ENCODE measurements around the gene ELOVL1.
"Not testable (repeated sequence)": the region's sequence is repeated elsewhere in the genome, so short reads cannot be mapped to it uniquely, and the experiment has no call there.

Gene ELOVL1

DNA sequence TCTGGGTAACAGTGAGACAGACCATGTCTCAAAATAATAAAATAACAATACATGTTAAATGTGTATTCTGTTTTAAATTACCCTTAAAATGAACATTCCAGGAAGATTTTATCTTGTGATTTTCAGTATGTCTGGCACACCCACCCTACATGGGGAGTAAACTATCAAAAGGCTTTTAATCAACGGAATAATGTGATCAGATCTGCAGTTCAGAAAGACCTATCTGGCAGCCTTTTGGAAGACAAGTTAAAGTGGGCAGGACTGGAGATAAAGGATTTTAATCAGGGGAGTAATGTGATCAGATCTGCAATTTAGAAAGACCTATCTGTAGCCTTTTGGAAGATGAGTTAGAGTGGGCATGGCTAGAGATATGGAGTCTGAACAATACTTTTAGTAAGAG is 11.7 kb upstream of the ELOVL1 start:
- DNase-seq, result no peak

DNA sequence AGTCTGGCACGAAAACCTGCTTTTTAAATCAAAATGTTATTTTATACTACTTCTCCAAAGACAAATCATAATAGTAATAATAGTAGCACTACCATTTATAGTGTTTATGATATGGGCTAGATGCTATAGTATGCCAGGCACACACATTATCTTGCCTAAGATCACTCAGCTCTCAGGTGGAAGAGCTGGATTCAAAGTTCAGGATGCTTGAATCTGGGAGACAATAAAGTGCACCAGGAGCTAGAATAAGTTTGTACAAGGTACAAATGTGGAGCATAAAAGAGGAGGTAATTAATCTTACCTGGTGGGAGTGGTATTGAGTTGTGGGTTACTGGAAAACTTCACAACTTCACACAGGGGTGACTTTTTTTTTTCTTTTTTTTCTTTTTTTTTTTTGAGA is 10.0 kb upstream of the ELOVL1 start:
- DNase-seq, result no peak

DNA sequence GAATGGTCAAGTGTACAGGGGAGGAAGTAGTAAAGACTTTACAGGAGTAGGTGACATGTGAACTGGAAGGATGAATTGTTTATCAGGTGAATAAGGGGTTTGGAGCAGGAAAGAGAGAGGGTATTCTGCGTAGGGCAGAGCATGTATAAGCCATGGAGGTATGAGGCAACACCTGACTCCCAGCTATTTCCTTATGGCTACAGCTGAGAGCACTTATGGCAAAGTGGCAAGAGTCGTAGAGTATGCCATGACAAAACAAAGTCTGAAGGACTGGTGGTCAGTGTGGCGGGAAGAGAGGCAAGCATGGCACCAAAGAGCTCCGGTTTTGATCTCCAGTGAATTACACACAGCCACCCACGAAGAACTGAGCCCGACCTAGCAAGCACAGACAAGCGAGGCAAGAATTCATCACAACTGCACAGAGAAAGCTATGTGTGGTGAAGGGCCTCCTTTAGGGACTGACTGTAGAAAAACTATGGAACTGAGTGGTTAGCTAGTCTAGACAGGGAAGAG is 9.0 kb upstream of the ELOVL1 start:
- DNase-seq, result no peak

DNA sequence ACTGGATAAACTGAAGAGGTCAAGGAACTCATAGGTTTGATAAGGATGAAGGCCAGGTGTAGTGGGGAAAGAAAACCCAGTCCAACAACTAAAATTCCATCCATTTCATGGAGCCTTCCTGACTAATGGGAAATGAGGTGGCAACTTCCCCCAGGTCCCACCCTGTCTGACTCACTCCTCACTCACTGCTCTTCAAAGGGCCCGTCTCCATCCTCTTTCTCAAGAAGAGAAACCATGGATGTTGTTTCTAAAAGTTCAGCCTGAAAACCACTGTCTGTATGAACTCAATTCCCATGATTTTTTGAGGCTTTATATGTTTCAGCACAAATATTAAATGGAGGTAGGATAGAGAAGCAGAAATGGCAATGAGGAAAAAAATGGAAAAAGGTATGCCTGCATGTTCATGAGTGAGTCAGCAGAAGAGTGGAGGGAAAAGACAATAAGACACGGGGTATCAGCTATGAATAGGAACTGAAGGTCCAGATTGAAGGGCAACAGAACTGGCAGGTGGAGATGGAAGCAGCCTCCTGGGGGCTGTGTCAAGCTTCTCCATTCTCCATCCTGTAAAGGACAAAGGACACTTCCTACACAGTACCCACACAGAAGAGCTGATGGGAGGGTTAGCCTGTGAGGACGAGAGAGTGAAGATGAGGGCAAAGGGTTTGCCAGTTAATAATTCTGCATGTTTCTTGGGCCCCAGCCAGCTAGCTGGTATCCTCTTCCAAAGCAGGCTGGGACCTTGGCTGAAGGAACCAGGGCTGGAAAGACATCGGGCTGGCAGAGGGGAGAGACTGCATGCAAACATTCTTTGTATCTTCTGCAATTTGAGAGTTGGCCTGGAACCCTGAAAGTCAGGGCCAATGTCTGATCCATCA is 5.5 kb upstream of the ELOVL1 start:
- DNase-seq, result no peak

DNA sequence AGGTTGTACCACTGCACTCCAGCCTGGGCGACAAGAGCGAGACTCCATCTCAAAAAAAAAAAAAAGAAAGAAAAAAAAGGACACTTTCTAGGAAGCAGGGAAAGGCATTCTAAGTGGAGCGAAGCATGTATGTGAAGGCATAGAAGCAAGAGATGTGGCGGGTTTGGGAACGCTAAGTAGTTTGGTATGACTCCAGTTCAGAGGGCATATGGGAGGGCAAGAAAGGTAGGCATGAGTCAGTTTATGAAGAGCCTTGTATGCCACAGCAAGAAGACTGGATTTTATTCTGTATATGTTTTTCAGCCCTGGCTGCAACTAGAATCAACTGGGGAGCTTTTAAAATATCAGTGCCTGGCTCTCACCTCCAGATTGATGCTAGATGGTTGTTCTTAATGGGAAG is 4.4 kb upstream of the ELOVL1 start:
- DNase-seq, result no peak

DNA sequence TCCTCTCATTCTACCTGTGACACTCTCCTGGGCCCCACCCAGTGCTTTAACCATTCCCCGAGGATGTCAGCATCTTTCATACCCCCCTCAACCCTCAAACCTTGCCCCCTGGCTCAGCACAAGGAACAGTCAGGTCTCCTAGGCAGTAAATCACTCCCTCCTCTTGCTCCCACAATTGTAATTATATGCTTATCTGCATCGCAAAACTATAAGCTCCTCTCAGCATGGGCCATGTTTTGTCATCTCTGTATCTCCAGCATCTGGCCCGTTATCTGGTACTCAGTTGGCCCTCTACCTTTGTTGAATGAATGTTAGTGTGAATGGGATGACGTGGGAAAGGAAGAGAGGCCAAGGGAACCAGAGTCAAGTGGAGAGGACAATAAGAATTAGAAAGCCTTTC is 2.8 kb upstream of the ELOVL1 start:
- peak; percentile 3 for DNase-seq

DNA sequence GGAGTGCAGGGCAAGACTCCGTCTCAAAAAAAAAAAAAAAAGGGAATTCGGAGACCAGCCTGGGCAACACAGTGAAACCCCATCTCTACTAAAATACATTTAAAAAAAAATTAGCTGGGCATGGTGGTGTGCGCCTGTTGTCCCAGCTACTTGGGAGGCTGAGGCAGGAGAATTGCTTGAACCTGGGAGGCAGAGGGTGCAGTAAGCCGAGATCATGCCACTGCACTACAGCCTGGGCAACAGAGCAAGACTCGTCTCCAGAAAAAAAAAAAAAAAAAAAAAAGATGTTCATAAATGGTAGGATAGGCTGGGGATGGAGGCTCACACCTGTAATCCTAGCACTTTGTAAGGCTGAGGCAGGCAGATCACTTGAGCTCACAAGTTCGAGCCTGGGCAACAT is 2.0 kb upstream of the ELOVL1 start:
- DNase-seq, result not testable (repeated sequence)

DNA sequence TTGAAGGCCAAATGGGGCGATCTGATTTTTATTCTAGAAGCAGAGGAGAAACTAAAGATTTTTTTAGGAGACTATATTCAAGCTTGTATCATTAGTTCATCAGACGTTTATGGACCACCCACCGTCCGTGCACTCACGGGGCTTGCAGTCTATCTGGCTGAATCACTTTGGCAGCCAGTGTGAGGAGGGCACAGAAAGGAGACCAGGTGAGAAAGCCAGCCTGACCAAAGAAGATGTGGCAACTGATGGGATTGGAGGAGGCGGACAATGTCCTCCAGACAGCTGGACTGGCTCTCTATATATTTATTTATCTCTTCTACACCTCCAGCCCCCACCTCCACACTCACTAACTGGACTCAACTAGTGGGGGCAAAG is 822 bp upstream of the ELOVL1 start:
- DNase-seq, result no peak

DNA sequence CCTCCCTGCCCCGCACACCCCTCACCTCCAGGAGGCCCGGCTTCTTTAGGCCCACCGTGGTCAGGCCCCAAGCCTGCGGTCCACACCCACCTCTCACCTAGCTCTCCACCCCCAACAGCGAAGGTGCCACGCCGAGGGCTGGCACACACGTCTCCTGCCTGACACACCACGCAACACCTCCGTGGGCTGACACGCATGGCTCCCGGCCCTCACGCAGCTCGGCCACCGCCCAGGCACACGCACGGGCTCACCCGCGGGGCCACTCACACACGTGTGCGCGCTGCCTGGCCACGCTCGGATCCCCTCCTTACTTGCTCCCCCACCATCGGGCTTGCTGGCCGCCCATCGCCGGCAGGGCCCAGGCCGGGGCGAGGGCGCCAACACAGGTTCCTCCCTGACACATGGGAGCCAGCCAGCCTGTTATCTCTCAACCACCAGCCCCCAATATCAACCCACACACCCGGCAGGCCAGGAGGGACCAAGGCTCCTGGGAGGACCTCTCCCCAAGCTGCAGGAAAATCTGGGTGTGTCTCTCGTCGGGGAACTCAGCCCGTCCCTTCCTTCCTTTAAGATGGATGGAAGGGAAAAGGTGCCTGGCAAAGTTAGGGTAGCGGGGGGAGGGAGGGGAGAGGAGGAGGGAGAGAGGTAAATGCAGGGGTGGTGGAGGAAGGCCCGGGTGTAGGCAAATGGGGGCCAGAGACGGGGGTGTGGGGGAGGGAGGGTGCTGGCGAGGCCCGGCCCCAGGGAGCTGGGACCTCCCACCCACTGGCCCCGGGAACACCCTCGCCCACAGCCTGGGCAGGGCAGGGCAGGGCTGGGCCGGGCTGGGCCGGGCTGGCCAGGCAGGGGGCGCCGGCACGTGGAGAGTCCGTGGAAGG is 546 bp downstream of the ELOVL1 start:
- peak; percentile 55 for DNase-seq

DNA sequence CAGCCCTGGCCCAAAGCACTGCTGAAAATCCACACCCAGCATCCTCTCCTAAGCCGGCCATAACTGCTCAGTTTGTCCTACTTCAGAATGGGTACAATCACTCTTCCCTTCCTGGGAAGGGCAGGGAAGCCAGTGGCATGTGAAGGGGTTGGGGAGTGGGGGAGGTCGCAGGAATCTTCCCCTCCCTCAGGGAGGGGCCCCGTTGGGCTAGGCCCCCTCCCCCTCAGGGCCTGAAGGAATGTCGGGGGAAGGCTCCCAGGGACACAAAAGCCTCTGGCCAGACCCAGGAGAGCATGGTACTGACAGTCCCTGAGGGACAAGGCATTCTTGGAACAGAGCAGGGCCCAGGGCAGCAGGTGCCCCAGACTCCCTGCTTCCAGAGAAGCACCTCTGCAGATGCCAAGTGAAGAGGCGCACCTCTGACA is 1.2 kb downstream of the ELOVL1 start:
- DNase-seq, result no peak

DNA sequence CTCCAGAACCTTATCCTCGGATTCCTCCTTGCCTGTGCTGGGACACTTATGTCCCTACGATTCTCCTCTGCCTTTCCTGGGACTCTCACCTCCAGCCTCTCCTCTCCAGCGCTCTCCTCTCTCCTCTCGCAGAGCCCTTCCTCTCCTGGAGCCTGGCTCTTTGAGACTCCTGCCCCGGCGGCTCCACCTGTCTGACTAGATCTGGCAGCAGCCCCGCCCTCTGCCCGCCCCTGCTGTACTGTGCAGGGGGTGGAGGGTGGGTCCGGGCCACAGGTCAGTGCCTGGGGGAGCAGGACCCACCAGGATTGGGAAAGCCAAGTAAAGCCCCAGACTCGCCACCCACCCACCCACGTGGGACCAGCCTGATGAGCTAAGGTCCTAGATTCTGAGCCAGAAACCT is 1.6 kb downstream of the ELOVL1 start:
- DNase-seq, result peak; percentile 17

DNA sequence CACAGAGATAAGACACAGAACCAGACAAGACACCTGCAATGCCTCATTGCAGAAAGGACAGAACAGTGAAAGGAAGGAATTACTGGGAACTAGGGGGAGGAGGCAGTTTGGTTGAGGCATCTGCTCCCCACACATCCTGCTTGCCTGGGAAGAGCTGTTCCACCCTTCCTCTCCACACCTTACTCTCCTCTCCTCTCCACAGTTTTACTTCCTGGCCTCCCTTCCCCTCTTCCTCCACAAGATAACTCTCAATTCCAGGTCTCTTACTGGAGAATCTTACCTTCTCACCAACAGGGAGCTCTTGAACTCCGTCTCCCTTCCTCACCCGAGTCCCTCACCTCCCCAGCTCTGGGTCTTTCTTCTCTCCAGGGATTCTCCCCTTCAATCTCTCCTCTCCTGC is 2.1 kb downstream of the ELOVL1 start:
- DNase-seq, result no peak

DNA sequence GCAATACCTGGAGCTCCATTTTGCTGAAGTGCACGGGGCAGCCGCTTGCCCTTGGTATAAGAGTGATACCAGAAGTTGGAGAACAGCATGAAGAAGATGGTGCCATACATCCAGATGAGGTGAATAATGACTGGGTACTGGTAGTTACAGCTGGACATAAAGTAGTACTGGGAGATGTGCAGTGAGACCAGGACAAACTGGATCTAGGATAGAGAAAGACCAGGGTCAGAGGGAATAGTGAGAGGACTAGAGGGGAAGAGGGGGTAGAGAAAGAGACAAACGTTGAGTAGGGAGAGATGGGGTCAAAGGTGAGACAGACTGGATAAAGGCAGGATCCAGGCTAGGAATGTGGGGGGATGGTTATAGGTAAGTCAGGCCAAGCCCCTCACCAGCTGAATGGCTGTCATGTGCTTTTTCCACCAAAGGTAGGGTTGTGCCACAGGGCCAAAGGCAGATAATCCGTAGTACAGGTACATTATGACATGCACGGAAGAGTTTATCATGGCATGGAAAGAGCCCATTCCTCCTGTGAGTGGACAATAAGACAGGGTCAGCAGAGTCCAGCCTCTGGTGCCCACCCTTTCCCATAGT is 3.8 kb downstream of the ELOVL1 start:
- DNase-seq, result no peak

DNA sequence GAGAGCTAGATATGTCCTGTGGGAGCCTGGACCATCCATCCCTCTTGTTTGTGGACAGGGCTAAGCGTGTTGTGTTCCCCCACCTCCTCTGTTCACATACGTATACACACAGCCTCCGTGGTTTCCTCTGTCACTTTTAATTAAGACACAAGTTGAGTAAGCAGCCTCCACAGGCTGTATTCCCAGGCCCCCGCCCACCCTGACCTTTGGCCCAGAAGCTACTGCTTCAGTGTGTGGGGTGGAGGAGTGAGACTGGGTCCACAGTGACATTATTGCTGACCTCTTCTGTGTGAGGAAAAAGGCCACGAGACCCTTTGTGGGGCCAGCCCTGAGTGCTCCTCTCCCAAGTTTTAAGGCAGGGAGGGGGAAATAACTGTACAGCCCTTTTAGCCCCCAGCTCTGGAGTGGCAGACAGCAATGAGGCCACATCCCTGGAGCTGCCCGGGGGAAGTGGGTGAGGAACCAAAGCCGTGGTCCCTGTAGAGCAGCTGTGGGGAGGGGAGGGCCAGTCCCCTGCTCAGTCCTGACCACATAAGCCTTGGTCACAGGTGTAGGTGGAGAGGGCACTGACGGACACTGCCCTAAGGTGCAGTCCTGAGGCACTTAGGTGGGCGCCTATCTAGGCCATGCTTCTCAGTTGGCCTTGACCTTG is 4.4 kb downstream of the ELOVL1 start:
- DNase-seq, result no peak

DNA sequence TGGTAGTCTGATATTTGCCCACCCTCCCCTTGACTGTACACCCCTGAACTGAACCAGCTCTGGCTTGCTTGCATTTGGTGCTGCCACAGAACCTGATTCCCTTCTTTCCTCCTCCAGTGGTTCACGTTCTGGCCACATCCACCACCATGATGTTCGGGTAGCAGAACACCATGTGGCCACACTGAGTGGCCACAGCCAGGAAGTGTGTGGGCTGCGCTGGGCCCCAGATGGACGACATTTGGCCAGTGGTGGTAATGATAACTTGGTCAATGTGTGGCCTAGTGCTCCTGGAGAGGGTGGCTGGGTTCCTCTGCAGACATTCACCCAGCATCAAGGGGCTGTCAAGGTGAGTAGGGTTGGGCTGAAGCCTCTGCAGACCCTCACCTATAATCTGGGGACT is 7.2 kb downstream of the ELOVL1 start:
- no peak for DNase-seq

DNA sequence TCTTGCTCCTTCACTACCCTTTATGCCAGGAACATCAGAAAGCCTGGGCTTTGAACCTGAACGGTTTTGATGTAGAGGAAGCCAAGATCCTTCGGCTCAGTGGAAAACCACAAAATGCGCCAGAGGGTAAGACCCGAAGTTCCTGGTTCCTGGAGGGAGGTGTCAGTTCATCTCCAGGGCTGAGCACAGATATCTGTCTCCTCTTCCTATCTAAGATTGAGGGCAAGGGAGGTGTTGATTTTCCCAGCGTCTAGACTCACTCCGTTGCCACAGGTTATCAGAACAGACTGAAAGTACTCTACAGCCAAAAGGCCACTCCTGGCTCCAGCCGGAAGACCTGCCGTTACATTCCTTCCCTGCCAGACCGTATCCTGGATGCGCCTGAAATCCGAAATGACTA is 8.1 kb downstream of the ELOVL1 start:
- no peak for DNase-seq

DNA sequence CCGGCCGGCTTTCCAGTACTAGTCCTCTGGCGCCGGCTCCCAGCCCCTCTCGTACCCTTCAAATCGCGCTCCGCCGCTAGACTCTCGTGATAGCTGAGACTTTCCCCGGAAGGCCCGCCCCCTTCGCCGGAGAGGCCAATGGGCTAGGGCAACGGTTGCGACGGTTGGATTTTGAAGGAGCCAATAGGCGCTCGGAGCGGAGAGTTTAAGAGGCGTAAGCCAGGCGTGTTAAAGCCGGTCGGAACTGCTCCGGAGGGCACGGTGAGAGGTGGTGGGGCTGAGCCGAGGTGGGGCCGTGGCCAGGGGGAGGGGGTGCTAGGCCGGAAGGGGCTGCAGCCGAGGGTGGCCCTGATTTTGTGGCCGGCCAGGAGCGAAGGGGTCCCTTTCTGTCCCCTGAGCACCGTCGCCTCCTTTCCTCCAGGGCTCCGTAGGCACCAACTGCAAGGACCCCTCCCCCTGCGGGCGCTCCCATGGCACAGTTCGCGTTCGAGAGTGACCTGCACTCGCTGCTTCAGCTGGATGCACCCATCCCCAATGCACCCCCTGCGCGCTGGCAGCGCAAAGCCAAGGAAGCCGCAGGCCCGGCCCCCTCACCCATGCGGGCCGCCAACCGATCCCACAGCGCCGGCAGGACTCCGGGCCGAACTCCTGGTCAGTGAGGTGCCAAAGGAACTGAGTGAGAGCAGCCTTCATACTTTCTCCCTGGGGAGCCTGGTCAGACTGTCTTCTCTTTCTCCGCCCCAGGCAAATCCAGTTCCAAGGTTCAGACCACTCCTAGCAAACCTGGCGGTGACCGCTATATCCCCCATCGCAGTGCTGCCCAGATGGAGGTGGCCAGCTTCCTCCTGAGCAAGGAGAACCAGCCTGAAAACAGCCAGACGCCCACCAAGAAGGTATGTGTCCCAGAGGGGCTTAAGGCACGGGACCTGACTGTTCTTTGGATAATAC is 8.8 kb downstream of the ELOVL1 start, which contains the start of gene CDC20:
Gene CDC20, plus strand, starts transcription at position 236 of the 948 bp plus-strand sequence. Its CDS starts 235 bp downstream, at position 471.
- peak; percentile 98 for DNase-seq

DNA sequence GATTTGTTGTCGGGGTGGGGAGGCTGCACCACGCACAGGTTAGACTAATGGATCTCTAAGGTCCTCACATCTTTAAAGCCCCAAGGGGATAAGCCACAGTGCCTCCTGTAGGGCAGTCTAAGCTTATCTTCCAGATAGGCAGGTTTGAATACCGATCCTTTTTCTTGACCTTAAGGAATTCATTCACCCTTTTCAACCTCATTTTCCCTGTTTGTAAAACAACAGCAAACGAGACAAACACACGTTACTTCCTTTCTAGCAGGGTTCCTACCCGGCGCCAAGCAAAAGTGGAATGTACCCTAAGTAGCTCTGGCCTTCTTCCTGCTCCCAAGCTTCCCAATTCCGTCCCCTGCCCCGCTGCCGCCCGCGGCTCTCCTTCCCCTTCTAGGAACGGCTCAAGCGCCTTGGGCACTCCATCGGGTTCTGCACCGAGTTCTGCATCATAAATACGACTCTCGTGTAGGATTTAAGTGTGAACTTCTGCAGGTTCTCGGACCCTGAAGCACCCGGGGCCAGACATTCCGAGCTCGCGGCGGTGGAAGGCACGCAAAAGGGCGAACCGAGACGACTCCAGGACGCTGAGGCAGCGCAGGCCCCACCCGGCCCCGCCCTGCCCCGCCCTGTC is 9.6 kb downstream of the ELOVL1 start:
- peak; percentile 67 for DNase-seq

DNA sequence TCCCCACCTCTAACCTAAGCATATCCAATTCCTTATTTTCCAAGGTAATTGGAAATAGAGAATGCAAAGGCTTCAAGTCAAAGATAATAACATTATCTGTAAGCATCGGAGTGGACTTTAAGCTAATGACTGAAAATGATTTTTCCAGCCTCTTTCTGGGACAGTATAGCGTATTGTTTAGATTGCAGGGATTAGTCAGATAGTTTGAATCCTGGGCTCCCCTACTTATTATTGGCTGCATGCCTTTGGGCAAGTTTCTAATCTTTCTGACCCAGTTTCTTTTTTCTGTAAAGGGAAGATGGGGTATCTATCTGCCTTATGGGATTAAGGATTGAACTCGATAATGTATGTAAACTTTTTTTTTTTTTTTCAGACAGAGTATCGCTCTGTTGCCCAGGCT is 10.6 kb downstream of the ELOVL1 start:
- no peak for DNase-seq

DNA sequence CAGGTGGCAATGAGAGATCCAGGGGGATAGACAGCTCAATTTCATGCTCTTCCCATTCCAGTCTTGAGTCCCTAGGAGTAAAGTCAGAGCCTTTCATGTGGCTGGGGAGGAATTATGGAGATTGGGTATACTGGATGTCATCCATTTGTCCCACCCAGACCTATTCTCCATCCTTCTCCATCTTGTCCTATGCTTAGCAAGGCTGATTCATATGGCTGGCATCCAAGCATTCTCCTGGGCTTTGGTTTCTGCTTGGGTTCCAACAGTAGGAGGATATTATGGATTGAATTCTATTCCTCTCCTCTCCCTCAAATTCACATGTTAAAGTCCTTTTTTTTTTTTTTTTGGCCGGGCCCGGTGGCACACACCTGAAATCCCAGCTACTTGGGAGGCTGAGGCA is 12.9 kb downstream of the ELOVL1 start:
- no peak for DNase-seq

DNA sequence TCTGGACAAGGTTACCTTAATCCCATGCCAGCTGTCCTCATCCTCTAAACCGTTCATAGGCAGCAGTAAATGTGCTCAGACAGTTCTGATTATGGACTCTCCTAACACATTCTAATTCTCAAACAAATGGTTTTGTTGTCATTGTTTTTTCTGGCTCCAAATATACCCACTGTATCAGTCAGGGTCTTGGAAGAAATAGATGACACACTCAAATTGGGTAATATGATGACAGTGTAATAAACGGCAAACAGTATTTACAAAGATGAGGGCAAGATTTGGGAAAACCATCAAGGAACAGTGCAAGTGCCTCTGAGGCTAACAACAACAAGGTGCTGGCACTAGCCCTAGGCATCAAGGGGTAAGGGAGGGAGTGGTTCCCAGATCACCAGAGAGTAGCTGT is 13.3 kb downstream of the ELOVL1 start:
- no peak for DNase-seq

Data from NCI-H69 (cell line).